HG02763 (cell line): ENCODE results near the gene CAMTA1.

Experiments
- ATAC-seq: cut with Tn5 transposase; IDR thresholded peaks from one replicate; pipeline ENCODE4 v1.9.1; 2021; ENCODE audit warnings: mild to moderate bottlenecking, moderate library complexity; ENCODE audit not compliant: unreplicated experiment

The CAMTA1 gene

GRCh38 chr1:7022058-7022457 is 236.8 kb downstream of the CAMTA1 start:
- ATAC-seq, result no peak

GRCh38 chr1:7025013-7025412 is 239.8 kb downstream of the CAMTA1 start:
- ATAC-seq, result no peak

DNA sequence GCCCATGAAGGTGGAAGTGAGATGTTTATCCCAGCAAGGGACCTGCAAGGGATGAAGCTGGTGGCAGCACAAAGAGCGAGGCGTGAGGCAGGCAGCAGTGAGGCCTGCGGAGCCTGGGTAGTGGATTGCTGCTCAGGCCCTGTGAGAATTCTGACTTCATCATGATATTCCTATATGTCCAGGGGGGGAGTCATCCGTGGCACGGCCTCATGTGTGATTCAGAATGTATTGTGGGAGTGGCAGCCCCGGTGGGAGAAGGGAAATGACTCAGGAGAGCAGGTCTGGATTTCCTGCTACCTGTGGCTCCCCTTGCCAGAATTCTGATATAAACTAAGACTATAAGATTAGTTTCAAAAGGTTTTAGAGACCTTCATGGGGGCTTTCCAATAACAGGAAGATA is 240.9 kb downstream of the CAMTA1 start:
- ATAC-seq, result no peak

GRCh38 chr1:7032992-7033391 is 247.7 kb downstream of the CAMTA1 start:
- no peak for ATAC-seq

GRCh38 chr1:7036386-7036785 is 251.1 kb downstream of the CAMTA1 start:
- ATAC-seq, result no peak

DNA sequence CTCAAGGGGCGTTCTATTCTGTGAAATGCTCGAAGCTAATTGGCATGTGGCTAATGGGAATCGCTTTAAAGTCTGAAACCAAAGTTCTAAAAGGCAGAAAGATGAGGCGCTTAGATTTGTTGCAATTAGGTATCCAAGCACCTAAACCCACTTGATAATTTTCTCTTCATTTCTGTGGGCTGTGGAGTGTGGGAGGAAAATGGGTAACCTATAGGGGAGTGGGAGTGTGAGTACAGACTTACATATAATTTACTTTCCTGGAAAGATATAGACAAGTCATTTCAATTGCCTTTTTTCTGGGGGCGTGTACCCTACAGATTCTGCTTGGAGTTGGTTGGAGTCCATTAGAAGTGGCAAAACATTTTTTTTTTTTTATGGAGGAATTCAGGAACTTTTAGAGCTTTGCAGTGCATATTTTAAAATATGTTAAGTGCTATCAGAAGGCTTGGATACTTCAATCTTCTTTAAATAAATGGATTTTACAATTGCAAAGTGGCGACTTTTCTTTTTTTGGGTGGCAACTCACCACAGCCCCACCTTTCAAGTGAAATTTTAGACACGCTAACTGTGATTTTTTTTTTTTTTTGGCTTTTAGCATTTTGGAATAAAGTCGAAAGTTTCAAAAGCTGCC is 254.5 kb downstream of the CAMTA1 start:
- ATAC-seq, result no peak

- ATAC-seq, result no peak
Measured at GRCh38 chr1:7040969-7041695, 255.9 kb downstream of the CAMTA1 start.

DNA sequence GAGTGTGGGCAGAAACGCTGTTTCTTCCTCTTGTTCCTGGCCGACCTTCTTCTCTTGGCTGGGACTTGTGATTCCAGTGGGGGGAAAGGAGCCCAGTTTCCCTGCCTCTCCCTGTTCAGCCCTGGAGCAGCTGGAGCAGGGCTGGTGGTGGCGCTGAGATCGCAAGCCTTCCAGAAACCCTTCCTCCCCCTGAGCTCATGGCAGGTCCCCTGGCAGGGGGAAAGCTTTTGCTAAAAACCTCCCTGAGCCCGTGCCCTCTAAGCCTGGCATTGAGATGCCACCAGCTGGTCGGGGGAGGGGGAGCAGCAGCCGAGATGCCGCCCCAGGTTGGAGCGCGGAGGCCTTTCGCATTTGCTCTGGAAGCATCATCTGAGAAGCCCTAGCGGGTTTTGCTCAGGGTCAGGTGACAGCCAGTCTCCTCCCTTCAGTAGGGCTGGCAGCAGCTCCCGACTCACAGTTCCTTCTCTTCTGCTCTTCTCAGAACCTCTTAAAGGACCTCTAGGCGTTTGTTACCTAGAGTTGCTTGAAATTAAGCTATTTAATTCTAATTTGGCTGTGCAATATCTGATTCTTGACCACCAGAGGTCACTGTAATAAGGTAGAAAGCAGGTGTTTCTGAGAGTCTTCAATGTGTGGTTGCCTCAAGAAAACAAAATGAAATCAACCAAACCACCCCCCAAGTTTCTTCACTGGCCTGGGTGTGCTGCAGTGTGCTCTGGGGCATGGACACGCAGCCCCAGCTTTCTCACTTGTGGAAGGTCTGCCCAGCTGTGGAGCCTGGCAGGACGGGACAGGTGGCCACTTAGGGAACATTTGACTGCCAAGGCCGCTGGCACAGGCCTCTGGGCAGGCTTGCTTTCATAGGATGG is 257.3 kb downstream of the CAMTA1 start:
- ATAC-seq, result no peak

- no peak for ATAC-seq
Measured at GRCh38 chr1:7043191-7043549, 257.9 kb downstream of the CAMTA1 start.

DNA sequence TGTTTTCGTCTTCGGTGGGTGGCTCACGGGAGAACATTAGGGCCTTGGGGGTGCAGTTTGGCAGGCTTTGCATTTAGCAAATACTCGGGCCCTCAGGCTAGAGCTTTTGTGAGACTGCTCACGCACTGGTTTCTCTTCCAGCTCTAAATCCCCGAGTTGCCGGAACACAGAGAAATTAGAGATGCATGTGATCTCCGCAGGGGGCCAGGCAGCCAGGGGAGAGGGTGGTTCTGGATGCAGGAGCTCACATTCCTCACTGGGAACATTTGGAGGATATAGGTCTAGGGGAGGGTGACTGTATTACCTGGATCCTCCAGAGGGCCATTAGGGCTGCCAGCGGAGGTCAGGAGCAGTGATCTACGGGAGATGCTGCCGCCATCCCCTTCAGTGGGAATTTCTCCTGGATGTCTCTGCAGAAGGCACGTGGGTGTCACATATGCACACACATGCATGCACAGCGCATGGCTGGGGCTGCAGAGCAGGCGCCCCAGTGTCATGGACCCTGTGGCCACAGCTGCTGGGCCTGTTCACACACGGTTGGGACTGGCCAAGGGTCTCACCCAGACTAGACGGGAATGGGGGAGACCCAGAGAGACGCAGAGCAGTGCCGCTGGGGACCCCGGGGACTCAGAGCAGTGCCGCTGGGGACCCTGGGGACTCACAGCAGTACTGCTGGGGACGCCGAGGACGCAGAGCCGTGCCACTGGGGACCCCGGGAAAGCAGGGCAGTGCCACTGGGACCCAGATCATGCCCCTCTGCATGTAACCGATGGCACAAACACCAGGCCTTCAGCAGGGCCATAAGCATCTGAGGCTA is 258.7 kb downstream of the CAMTA1 start:
- ATAC-seq, result no peak

DNA sequence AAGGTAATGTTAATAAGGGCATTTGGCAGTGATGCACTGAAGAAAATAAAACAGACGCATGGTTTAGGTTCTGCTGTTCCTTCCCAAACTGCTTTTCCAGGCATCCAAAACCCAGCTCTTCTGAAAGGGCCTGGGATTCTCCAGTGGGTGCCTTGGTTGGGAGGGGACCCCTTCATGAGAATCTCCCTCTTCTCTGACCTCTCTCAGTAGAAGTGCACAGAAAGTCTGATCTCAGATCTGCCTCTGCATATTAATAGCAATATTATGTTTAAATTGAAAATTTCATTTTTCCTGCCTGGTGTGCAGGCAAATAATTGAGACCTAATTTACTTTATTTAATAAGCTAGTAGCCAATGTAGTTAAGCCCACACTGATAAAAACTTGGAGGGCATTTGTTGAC is 260.6 kb downstream of the CAMTA1 start:
- no peak for ATAC-seq

- no peak for ATAC-seq
Measured at GRCh38 chr1:7046314-7046713, 261.1 kb downstream of the CAMTA1 start.

DNA sequence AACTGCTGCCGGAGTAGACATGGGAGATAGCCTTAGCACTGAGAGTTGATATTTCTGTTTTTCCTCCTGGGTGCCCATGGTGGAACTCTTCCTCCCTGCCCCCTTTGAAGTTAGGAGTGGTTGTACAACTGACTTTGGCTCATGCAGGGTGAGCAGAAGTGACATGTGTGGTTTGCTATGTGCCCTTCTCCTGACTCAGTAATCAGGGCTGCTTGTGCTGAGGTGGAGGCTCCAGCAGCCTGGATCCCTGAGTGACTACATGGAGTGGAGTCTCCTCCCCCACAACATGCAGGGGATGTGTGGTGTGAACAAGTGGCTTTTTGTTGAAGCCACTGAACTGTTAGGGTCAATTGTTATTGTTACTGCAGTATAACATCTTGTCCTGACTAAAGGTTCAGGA is 261.6 kb downstream of the CAMTA1 start:
- ATAC-seq, result no peak

DNA sequence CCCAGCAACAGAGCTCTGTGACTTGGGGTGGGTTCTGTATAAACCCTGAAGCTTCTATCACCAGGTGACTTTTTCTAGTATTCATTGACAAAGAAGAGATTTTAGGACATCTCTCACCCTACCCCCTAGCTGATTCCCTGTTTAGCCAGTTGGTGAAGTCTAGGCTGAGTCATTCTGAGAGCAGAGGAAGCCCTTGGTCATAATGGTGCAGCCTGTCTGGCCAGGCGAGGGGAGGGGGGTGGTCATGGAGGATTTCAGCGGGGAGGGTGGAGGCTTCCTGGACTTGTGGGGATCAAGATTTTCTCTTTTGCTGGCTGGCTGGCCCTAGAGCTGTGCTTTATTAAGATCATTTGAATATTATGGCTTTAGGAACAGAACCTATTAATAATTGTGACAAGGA is 262.6 kb downstream of the CAMTA1 start:
- ATAC-seq, result no peak

DNA sequence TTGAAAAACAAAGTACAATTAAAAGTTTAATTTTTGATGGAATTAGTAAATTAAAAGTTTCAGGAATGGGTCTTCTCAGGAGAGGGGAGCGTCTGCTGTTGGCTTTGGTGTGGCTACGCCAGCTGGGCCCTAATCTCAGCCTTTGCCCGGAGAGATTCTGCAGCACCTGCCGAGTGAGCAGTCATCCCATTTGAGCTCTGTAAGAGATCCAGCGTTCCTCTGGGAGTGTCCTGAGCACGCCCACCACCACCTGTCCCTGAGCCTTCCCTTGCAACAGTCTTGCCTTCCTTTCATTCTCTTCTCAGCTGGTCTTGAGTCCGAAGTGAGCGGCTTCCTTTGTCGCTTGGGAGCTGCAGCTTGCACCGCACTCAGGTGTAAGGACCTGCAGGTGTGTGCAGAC is 263.1 kb downstream of the CAMTA1 start:
- no peak for ATAC-seq

DNA sequence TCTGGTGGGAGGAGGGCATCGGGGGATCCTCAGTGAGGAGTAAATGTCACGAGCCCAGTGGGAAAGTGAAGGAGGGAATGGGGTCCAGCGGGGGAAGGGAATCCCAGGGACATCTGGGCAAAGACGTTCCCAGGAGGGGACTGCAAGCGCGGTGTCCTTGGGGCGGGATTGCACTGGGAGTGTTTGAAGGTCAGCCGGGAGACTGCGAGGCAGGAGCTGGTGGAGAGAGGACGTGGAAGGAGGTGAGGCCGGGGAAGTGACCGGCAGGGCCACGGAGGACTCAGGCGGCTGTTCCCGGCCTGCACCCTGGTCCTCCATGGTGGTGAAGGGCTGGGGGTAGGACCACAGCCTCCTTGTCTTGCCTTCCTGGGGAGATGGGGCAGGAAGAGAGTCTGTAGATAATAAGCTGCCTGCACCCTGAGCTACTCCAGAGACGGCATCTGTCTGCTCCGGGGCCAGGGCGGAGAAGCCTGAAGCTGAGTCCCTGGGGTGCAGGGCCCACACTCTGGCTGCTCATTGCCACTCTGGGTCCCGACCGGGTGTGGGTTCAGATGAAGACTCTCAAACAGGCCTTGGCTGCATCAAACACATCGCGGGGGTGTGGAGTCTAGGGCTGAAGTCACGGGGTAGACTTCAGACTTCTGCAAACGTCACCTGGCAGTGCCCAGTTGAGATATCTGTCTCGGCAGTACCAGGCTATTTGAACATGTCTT is 264.8 kb downstream of the CAMTA1 start:
- ATAC-seq, result no peak

DNA sequence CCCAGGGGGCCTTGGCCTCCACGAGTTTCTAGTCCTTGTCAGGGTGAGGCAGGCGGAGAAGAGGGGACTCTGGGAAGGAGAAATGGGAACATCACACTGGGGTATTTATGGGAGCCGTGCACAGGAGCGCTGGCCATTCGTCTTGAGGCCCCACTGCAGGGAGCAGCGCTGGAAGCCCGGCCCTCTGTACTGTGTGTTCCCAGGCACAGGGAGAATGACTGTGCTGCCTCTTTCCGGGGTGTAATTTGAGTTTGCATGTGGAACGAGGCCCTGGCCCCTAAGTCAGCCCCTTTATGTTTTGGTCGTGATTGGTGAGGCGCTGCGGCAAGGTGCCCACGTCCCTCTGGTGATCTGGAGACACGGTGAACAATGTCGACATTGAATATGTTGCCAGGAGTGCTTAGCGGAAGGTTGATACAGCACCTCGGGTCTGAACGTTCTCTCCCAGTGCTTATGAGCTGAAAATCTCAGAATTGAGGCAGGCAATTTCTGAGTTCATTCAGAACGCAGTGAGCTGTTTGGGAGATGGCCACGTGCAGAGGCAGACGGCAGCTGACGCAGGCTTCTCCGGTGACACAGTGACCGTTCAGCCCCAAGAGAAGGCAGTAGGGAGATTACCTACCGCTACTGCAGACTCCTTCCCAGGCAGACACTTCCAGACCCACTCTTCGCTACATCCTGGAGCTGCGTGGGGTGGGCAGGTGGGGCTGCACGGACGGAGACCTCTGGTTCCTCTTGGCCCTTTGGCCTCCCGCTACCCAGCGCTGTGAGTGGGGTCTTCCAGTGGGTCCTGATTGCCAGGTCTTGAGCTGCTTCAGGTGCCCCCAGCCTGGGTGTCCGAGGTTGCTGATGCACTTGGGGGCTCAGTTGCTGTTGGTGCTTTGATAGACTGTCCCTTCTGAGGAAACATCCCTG is 265.8 kb downstream of the CAMTA1 start:
- no peak for ATAC-seq

- no peak for ATAC-seq
Measured at GRCh38 chr1:7052701-7053100, 267.4 kb downstream of the CAMTA1 start.

DNA sequence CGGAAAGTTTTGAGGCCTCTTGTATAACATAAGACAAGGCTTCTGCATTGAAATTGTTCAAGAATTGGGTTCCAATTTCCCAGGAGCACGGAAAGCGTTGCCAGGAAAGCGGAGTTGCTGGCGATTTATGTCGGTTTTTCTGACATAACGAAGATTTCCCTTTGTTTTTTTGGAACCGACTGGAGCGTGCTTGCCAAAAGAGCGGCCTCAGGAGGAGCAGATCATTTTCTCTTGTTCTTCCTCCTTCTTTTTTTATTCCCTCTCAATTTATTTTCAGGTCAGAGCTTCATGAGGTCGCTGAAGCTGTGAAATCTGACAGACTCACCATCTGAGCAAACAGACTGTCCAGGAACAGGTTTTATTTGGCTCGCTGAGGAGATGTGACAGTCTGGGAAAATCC is 275.5 kb downstream of the CAMTA1 start:
- ATAC-seq, result no peak
